Esophagus (tissue), 2 donors: ENCODE results near the gene BAHD1. TPM values are rescaled to one million over a fixed set of nuclear protein-coding genes. Genes with fewer than 3 reads are reported as not detected.

ENCODE experiments used
- H3K27ac ChIP-seq, 2 donors: one replicate each; pipeline ENCODE4 v1.5.1; 2013; ENCODE audit warnings: low read depth in 2 of 2, mild to moderate bottlenecking in 2 of 2, inconsistent platforms in 1 of 2, low read length in 1 of 2, moderate library complexity in 1 of 2
- H3K27me3 ChIP-seq, 2 donors: one replicate each; pipeline ENCODE4 v1.6.1; 2013; ENCODE audit warnings: low read length in 2 of 2, control low read depth in 1 of 2, mild to moderate bottlenecking in 1 of 2; ENCODE audit not compliant: insufficient read depth in 2 of 2, control insufficient read depth in 1 of 2
- H3K36me3 ChIP-seq, 2 donors: one replicate each; pipeline ENCODE4 v1.6.1; 2013; ENCODE audit warnings: low read length in 1 of 2; ENCODE audit not compliant: control insufficient read depth in 2 of 2, insufficient read depth in 2 of 2
- H3K4me1 ChIP-seq, 2 donors: one replicate each; pipeline ENCODE4 v1.6.1; 2013; ENCODE audit warnings: low read length in 1 of 2; ENCODE audit not compliant: control insufficient read depth in 2 of 2, insufficient read depth in 2 of 2
- H3K4me3 ChIP-seq, 2 donors: one replicate each; pipeline ENCODE4 v1.5.1; 2013; ENCODE audit warnings: low read length in 2 of 2, mild to moderate bottlenecking in 2 of 2, low read depth in 1 of 2, moderate library complexity in 1 of 2
- H3K9me3 ChIP-seq, 2 donors: one replicate each; pipeline ENCODE4 v1.6.1; 2013; ENCODE audit warnings: mild to moderate bottlenecking in 2 of 2, low read depth in 1 of 2, low read length in 1 of 2, moderate library complexity in 1 of 2; ENCODE audit not compliant: control insufficient read depth in 2 of 2, insufficient read depth in 1 of 2
- WGBS, 2 donors: extraction: QIAGEN DNeasy Blood & Tissue Kit; methylation state at CpG; one replicate each; pipeline ENCODE4 v1.1.7; 2013; 5-methylcytosine and 5-hydroxymethylcytosine counted together
- polyA plus RNA-seq, 2 donors: library from polyadenylated mRNA; stranded (reverse); fragments of 200-250 nt; gene quantifications; one replicate each; pipeline ENCODE4 v1.2.3, GENCODE V29; 2013
- donor health status: healthy with polysubstance abuse.
- donor health status: Bipolar disorder and iron deficiency.

BAHD1 gene
- polyA plus RNA-seq, 2 donors, result 6.7 to 8.1 TPM

DNA sequence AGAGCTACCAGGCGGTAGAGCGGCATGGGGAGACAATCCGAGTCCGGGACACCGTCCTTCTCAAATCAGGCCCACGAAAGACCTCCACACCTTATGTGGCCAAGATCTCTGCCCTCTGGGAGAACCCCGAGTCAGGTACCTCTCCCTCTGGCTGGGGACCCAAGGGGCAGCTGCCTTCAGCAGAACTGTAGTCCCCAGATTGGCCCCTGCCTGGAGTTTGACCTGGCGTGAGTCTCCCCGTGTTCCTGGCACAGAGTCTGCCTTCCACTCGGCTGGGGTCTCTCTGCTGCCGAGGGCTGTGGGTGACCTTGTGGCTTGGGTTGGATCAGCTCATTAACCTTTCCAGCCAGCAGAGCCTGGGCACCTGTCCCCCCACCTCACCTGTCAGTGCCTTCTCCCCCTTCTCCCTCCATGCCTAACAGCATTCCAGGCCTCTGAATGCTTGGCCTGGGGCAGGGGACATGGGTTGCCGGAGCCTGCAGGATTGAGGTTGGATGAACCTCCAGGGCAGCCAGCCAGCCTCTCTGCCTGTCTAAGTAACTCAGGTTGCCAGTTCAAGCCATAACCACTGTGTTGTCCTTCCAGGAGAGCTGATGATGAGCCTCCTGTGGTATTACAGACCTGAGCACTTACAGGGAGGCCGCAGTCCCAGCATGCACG is 23.3 kb downstream of the BAHD1 start:
- no peak overlapping the region for H3K27ac ChIP-seq
- no peaks in the 10 kb centered on the region for H3K9me3 ChIP-seq
- peaks cover 17 to 37% of the 10 kb centered on the region in 2 donors for H3K36me3 ChIP-seq
- WGBS, 2 donors, result 86 to 87% methylated on average over 14 of the region's 14 CpGs
- H3K27me3 ChIP-seq, result no peaks in the 10 kb centered on the region
- no peak overlapping the region for H3K4me3 ChIP-seq
- peaks cover 0 to 7% of the 10 kb centered on the region in 2 donors for H3K4me1 ChIP-seq

DNA sequence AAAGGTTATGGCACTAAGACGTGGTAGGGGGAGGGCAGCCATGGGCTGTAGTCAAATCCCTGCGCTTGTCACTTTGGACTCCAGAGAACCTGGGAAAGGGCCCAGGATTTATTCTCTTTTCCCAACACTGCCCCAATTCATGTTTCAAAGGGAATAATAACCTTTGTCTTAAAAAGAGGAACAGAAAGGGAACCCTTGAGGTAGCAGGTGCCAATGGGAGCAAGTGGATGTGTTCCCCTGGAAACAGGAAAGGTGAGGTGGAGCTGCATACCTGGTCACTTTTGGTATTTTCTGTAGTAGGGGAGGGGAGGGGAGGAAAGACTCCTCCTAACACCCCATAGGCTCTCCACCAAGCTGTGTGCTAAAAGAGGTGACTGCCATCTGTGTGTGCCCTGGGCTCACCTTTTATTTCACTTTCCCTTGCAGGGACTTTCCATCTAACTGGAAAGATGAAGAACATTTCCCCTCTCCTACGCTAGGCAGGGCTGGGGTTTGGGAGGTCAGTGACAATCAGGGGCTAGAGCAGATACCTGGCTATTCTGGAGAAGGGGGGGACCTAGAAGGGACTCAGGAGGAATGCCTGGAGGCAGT is 23.9 kb downstream of the BAHD1 start:
- Histone ChIP-seq H3K4me3 (no peak overlapping the region), H3K36me3 (peaks cover 17 to 32% of the 10 kb centered on the region in 2 donors), H3K27me3 (no peaks in the 10 kb centered on the region), H3K27ac (no peak overlapping the region), H3K4me1 (peaks cover 0 to 7% of the 10 kb centered on the region in 2 donors), H3K9me3 (no peaks in the 10 kb centered on the region)
- 80 to 87% methylated on average over 3 of the region's 3 CpGs for WGBS, 2 donors

DNA sequence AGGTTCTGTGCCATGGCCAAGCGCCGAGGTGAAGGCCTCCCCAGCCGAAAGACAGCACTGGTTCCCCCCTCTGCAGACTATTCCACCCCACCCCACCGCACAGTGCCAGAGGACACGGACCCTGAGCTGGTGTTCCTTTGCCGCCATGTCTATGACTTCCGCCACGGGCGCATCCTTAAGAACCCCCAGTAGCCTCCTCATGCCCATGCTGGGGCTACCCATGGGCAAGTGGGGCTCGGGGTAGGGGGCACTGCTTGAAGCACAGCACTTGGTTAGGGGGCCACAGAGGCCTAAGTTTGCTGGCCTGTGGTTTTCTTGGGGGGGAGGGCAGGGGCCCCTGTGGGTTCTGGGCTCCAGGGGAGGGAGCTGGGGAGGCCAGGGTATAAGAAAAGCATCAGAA is 25.2 kb downstream of the BAHD1 start:
- Histone ChIP-seq H3K27me3 (no peaks in the 10 kb centered on the region), H3K4me1 (peaks cover 0 to 7% of the 10 kb centered on the region in 2 donors), H3K9me3 (no peaks in the 10 kb centered on the region), H3K27ac (no peak overlapping the region), H3K36me3 (peaks cover 17 to 27% of the 10 kb centered on the region in 2 donors), H3K4me3 (no peak overlapping the region)
- 96% methylated on average over 10 of the region's 10 CpGs for WGBS, 2 donors

- no peaks in the 10 kb centered on the region for H3K9me3 ChIP-seq
- H3K27ac ChIP-seq, result no peak overlapping the region
- H3K27me3 ChIP-seq, result no peaks in the 10 kb centered on the region
- peaks cover 17 to 27% of the 10 kb centered on the region in 2 donors for H3K36me3 ChIP-seq
- no peak overlapping the region for H3K4me3 ChIP-seq
- 73 to 75% methylated on average over 7 of the region's 7 CpGs for WGBS, 2 donors
- H3K4me1 ChIP-seq, result peaks cover 0 to 7% of the 10 kb centered on the region in 2 donors
These were observed 25.9 kb downstream of the BAHD1 start for GRCh38 chr15:40466426-40467260.

DNA sequence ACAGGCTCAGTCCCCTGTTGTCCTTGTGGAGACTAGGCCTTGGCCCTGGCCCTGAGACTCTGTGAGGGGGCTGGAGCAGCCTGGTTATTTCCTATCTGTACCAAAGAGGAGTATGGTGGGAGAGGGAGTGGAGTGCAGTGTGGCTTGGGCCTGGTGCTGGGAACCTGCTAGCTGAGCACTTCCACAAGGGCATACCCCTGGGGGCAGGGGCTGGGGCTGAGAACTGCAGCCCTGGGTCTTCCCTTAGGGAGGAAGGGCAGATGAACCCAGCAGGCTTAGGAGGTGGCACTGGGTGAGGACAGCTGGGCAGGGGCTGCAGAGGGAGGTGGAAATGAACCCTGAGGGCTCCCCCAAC is 26.5 kb downstream of the BAHD1 start:
- Histone ChIP-seq H3K27ac (no peak overlapping the region), H3K36me3 (peaks cover 17 to 24% of the 10 kb centered on the region in 2 donors)

GRCh38 chr15:40468898-40469331 is 28.2 kb downstream of the BAHD1 start:
- Histone ChIP-seq H3K4me3 (no peak overlapping the region), H3K36me3 (peaks cover 15 to 19% of the 10 kb centered on the region in 2 donors), H3K27ac (no peak overlapping the region), H3K4me1 (peaks cover 0 to 12% of the 10 kb centered on the region in 2 donors), H3K9me3 (no peaks in the 10 kb centered on the region), H3K27me3 (no peaks in the 10 kb centered on the region)
- WGBS, 2 donors, result 89 to 91% methylated on average over 4 of the region's 4 CpGs

More for the DNA sequence above, 26.5 kb downstream of the BAHD1 start:
- H3K4me1 ChIP-seq, result peaks cover 0 to 12% of the 10 kb centered on the region in 2 donors
- no peaks in the 10 kb centered on the region for H3K27me3 ChIP-seq
- no peak overlapping the region for H3K4me3 ChIP-seq
- no peaks in the 10 kb centered on the region for H3K9me3 ChIP-seq

GRCh38 chr15:40469776-40470390 is 29.1 kb downstream of the BAHD1 start:
- no peak overlapping the region for H3K4me3 ChIP-seq
- peak overlapping the region; percentile 83 for H3K27ac ChIP-seq
- H3K4me1 ChIP-seq, result peaks cover 0 to 12% of the 10 kb centered on the region in 2 donors
- peaks cover 11 to 15% of the 10 kb centered on the region in 2 donors for H3K36me3 ChIP-seq
- H3K27me3 ChIP-seq, result no peaks in the 10 kb centered on the region
- H3K9me3 ChIP-seq, result no peaks in the 10 kb centered on the region
- WGBS, 2 donors, result 71 to 78% methylated on average over 7 of the region's 7 CpGs

DNA sequence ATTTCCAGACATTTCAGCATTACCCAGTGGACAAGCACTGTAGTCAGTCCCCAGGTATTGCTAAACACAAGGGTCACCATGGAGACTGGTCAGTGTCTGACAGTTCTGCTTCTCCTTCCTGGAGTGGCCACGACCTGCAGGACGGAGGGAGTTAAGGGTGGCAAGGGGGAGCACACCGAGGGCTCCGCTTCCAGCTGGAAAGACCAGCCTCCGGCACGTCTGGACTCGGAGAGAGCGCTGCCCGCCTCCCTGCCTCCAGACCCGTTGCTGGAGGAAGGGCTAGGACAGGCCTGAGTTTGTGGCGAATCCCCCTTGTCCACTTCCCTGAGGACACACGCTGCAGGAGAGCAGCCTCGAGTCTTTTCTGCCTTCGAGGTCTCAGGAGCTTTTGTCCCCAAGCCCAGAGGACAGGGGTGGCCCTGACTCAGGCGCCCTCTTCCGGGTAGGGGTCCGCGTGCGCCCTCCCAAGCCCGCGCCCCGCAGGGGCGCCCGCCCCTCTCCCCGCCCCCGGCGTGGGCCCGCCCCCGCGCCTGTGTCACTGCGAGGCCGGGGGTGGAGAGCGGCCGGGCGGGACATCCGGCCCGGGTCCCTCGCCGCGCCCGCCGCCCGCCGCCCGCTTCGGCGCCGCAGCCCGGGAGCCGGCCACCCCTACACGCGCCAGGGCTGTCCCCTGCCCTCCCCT is 29.8 kb downstream of the BAHD1 start, which contains the start of gene CHST14:
Gene CHST14 (plus strand): TSS at position 562 of the 682 bp plus-strand sequence. CDS start 230 bp downstream, outside the sequence.
- 3% methylated on average over 28 to 52 of the region's 52 CpGs for WGBS, 2 donors
- H3K4me3 ChIP-seq, result peak within 1 kb of the TSS; percentile 54 to 75
- H3K4me1 ChIP-seq, result peaks cover 0 to 12% of the 10 kb centered on the region in 2 donors
- H3K9me3 ChIP-seq, result no peaks in the 10 kb centered on the region
- H3K36me3 ChIP-seq, result peaks cover 4 to 15% of the 10 kb centered on the region in 2 donors
- H3K27me3 ChIP-seq, result no peaks in the 10 kb centered on the region
- H3K27ac ChIP-seq, result peak within 1 kb of the TSS; percentile 83
